Daoy (cell line): ENCODE data around the gene SMIM23. TPM values are rescaled to one million over a fixed set of nuclear protein-coding genes. Genes with fewer than 3 reads are reported as not detected.

Experiments used
- DNase-seq: peaks from one replicate; pipeline ENCODE4 v3.0.0-alpha.2; 2015; ENCODE audit warnings: low read depth
- total RNA-seq: library from RNA; depleted of rRNA; stranded (reverse); fragments of >200 nt; shearing (Covaris generic); gene quantifications from 2 replicates; pipeline ENCODE4 v1.2.3, GENCODE V29; 2014; rRNA removed

The SMIM23 gene
- total RNA-seq, 1 experiment from 2014 or later, result not detected

- DNase-seq, result no peak
Measured at GRCh38 chr5:171813813-171814490, 28.3 kb downstream of the SMIM23 start.

GRCh38 chr5:171816666-171817065, 31.0 kb downstream of the SMIM23 start:
- DNase-seq, result no peak

GRCh38 chr5:171820561-171820960, 34.9 kb downstream of the SMIM23 start:
- no peak for DNase-seq

- DNase-seq, result no peak
Measured at GRCh38 chr5:171821286-171821685, 35.7 kb downstream of the SMIM23 start.

GRCh38 chr5:171823269-171823668, 37.7 kb downstream of the SMIM23 start:
- no peak for DNase-seq

GRCh38 chr5:171825051-171825450, 39.4 kb downstream of the SMIM23 start:
- DNase-seq, result peak; percentile 65

- peak; percentile 67 for DNase-seq
Measured at GRCh38 chr5:171826132-171826531, 40.5 kb downstream of the SMIM23 start.

GRCh38 chr5:171827162-171827561, 41.5 kb downstream of the SMIM23 start:
- no peak for DNase-seq

- DNase-seq, result no peak
Measured at GRCh38 chr5:171830686-171831085, 45.1 kb downstream of the SMIM23 start.

GRCh38 chr5:171832775-171833174, 47.2 kb downstream of the SMIM23 start:
- DNase-seq, result no peak

GRCh38 chr5:171834461-171834860, 48.8 kb downstream of the SMIM23 start:
- DNase-seq, result no peak

GRCh38 chr5:171835066-171835465, 49.4 kb downstream of the SMIM23 start:
- DNase-seq, result no peak

- DNase-seq, result no peak
Measured at GRCh38 chr5:171837522-171837921, 51.9 kb downstream of the SMIM23 start.

- DNase-seq, result no peak
Measured at GRCh38 chr5:171838066-171838465, 52.4 kb downstream of the SMIM23 start.

GRCh38 chr5:171839112-171839511, 53.5 kb downstream of the SMIM23 start:
- no peak for DNase-seq

- DNase-seq, result no peak
Measured at GRCh38 chr5:171840066-171840465, 54.4 kb downstream of the SMIM23 start.

Other genes starting within 250 kb of the SMIM23 start
- 63.1 and 75.2 TPM in 2 replicates for gene FBXW11, start 220.8 kb downstream of the SMIM23 start, total RNA-seq